Skeletal muscle satellite cell (primary cell): ENCODE measurements around the gene RAB43.
"Not testable (repeated sequence)": the region's sequence is repeated elsewhere in the genome, so short reads cannot be mapped to it uniquely, and the experiment has no call there.

Experiments used
- H3K27me3 ChIP-seq: 2 replicates; pipeline ENCODE4 v1.7.0; 2013; ENCODE audit warnings: low read length; ENCODE audit not compliant: control insufficient read depth, insufficient read depth
- H3K36me3 ChIP-seq: 2 replicates; pipeline ENCODE4 v1.7.0; 2013; ENCODE audit warnings: mild to moderate bottlenecking, control low read depth, low read length; ENCODE audit not compliant: insufficient read depth
- H3K4me1 ChIP-seq: 2 replicates; pipeline ENCODE4 v1.7.0; 2013; ENCODE audit warnings: low read length; ENCODE audit not compliant: control insufficient read depth, insufficient read depth
- H3K4me2 ChIP-seq: 2 replicates; pipeline ENCODE4 v1.7.0; 2013; ENCODE audit warnings: mild to moderate bottlenecking, low read length
- H3K4me3 ChIP-seq: 2 replicates; pipeline ENCODE4 v1.7.0; 2013; ENCODE audit warnings: low read length
- H3K9ac ChIP-seq: 2 replicates; pipeline ENCODE4 v1.7.0; 2013; ENCODE audit warnings: mild to moderate bottlenecking, low read depth, low read length, moderate library complexity
- H3K9me3 ChIP-seq: replicated peaks from 2 replicates; pipeline ENCODE4 v1.7.0; 2013; ENCODE audit warnings: mild to moderate bottlenecking, control low read depth, low read length

Gene RAB43

DNA sequence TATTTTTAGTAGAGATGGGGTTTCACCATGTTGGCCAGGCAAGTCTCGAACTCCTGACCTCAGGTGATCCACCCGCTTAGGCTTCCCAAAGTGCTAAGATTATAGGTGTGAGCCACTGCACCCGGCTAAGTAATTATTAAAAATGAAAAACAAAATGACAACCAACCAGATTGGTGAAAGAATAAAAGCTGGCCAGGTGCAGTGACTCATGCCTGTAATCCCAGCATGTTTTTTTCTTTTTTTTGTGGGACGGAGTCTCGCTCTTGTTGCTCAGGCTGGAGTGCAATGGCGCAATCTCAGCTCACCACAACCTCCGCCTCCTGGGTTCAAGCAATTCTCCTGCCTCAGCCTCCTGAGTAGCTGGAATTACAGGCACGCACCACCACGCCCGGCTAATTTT lies 14.7 kb upstream of the RAB43 start:
- not testable (repeated sequence) for H3K4me3 ChIP-seq, H3K9ac ChIP-seq, H3K27me3 ChIP-seq, H3K4me2 ChIP-seq, H3K9me3 ChIP-seq, H3K4me1 ChIP-seq
- H3K36me3 ChIP-seq, result peaks cover 44% of the 10 kb centered on the region

DNA sequence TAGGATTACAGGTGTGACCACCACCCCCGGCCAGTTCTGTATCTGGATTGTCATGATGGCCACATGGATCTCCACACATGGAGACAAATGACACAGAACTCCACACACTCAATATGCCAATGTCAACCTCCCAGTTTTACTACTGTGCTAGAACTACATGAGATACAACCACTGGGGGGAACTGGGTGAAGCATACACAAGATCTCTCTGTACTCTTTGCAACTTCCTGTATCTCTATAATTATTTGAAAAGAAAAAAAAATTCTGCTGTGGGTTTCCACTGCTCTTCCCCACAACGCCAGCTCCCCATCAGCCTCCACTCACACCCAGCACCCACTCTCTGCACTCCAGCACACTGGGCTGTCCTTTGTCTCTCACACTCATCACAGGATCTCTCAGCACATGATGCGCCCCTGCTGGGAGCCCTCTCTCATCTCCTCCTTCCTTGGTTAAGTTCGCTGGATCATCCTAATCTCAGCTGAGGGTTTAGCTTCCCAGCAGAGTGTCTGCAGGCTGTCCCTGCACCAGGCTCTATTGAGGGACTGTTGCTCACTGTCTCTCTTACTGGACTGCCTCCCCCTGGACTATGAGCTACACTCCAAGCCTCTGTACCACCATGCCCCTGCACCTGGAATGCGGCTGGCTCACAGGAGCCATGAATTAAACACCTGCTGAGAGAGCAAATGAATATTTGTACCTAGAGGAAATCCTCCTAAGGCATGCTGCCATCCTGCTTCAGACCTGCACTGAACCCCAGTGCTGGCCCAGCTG lies 10.7 kb upstream of the RAB43 start:
- Histone ChIP-seq H3K36me3 (peaks cover 62% of the 10 kb centered on the region), H3K4me1 (no peaks in the 10 kb centered on the region), H3K9ac (no peak overlapping the region), H3K4me2 (no peak overlapping the region), H3K9me3 (no peaks in the 10 kb centered on the region), H3K27me3 (no peaks in the 10 kb centered on the region), H3K4me3 (no peak overlapping the region)

DNA sequence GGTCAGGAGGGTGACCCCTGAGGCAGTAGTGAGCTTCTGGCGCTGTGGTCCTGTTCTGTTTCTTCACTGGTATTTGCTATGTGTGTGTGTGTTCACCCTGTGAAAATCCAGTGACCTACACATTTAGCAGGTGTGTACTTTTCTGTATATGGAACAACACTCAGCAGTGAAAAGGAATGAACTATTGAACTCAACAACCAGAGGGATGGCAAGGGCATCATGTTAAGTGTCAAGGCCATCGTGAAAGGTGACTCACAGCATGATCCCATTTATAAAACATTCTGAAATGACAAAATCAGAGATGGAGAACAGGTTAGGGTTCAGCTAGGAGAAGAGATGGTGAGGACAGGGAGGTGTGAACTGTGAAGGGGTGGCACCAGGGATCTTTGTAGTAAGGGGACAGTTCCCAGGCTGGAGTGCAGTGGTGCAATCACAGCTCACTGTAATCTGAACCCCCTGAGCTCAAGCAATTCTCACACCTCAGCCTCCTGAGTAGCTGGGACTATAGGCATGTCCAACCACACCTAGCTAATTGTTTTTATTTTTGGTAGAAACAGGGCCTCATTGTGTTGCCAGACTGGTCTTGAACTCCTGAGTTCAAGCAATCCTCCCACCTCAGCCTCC lies 10.0 kb upstream of the RAB43 start:
- H3K36me3 ChIP-seq, result peaks cover 59% of the 10 kb centered on the region
- H3K9ac ChIP-seq, result no peak overlapping the region
- H3K4me2 ChIP-seq, result no peak overlapping the region
- no peaks in the 10 kb centered on the region for H3K4me1 ChIP-seq
- H3K9me3 ChIP-seq, result no peaks in the 10 kb centered on the region
- H3K4me3 ChIP-seq, result no peak overlapping the region
- no peaks in the 10 kb centered on the region for H3K27me3 ChIP-seq

DNA sequence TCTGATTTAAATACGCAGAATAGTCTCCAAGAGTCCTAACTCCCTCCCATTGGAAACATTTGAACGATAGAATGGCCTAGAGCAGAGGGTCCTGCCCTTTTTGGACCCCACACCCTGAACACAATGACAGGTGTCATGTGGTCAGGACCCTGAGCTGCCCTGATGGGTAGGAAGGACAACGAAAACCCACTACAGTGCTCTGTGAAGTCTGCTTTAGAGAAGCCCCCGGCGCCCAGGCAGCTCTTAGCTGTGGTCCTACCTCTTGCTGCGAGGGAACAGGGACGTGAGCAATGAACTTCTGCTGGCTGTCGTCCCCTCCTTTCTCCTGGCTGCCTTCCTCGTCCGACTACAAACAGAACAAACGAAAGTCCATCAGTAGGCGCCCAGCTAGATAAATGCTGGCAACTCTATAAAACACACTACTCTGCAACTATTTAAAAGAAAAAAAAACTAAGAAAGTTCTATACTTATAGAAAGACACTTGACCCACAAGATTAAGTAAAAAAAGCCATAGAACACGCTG lies 8.7 kb upstream of the RAB43 start:
- Histone ChIP-seq H3K4me3 (no peak overlapping the region), H3K4me2 (no peak overlapping the region), H3K9me3 (no peaks in the 10 kb centered on the region), H3K9ac (no peak overlapping the region), H3K36me3 (peaks cover 59% of the 10 kb centered on the region), H3K27me3 (no peaks in the 10 kb centered on the region), H3K4me1 (no peaks in the 10 kb centered on the region)

DNA sequence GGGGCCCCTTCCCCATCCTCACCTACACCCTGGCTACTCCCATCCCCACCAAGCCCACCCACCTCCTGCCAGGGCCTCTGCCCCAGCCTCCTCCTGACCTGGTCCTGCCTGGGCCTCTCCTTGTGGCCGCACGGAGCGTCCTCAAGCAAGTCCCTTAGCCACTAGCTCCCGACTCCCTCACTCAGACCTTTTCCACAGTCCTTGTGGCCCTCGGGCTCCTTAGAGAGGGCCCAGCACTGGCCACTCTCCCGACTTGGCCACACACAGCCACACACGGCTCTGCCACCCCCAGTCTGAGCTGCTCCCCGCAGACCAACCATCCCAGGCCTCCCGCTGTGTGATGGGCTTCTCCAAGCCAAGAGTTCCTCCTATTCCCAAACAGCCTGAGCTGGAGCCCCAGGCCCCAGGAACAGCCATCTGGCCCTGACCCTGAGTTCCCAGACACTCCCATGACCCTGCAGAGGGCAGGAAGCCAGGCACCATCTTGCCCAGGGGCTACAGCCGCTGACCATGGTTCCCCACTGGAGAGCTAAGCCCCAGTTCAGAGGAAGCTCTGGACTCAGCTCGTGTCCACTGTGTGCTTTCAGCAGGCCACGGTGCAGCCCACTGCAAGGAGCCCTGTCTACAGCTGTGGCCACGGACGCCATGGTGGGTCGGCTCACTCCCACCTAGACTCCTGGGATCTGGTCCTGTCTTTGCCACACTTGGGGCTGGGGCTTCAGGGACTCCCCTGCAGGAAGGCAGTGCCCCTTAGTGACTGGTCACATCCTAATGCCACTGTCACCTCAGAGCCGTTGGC lies 7.0 kb upstream of the RAB43 start:
- Histone ChIP-seq H3K9ac (no peak overlapping the region), H3K27me3 (no peaks in the 10 kb centered on the region), H3K36me3 (peaks cover 43% of the 10 kb centered on the region), H3K4me3 (no peak overlapping the region), H3K9me3 (no peaks in the 10 kb centered on the region), H3K4me1 (peaks cover 2% of the 10 kb centered on the region), H3K4me2 (no peak overlapping the region)

DNA sequence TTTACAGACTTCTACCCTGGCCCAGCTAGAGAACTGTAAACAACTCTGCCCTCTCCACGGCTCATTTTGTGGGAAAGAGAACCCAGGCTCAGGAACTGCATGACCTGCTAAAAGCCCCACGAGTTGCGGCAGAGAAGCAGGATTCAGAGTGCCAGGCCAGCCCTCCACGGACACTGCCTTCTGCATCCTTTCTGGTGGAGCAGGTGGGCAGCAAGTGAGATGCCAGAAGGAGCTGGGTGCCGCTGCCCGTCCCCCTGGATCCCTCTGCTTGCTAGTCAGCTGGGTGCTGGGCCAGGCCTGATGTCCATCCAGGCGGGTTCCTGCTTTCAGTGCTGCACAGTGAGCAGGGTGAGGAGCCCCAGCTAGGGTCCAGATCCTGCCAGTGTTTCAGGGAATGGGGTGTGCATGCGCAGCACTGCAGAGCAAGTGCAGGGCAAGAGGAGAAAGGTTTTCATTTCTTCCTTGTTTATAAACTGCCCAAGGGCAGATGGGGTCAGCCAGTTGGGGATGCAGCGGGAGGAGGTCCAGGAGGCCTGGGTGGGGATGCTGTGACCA lies 5.2 kb upstream of the RAB43 start:
- Histone ChIP-seq H3K9ac (no peak overlapping the region), H3K4me1 (peaks cover 7% of the 10 kb centered on the region), H3K36me3 (peaks cover 33% of the 10 kb centered on the region)

DNA sequence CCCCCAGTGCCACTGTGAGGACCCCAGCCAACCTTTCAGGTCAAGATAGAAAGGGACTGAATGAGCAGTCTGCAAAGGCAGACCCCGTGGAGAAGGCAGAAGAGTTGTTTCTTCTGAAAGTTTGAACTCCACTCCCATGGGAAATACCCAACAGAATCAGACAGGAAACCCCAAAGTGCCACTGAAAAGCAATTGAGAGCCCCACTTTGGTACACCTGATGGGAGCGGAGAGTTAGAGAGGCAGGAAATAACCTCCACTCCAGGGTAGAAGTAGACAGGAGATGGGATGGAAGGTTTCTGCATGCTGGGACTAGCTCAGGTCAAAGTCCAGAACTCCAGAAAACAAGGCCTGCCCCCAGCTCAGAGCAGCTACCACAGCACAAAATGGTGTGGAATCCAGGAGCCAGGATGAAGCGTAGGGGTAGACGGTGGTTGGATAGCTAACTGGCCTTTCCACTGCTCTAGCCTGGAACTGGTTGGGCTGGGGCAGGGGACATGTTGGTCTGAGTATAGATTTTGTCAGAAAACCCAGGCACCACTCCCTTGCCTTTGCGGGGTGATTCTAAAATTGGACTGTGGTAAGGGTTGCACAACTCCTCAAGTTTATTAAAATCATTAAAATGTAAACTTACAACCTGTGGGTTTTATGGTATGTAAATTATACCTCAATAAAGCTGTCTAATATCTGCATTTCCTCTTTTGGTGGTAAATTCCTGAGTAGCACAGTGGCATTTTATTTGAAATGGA lies 1.9 kb upstream of the RAB43 start:
- H3K4me3 ChIP-seq, result no peak overlapping the region
- no peak overlapping the region for H3K9ac ChIP-seq
- H3K9me3 ChIP-seq, result no peaks in the 10 kb centered on the region
- H3K27me3 ChIP-seq, result no peaks in the 10 kb centered on the region
- H3K4me1 ChIP-seq, result peaks cover 21% of the 10 kb centered on the region
- peaks cover 5% of the 10 kb centered on the region for H3K36me3 ChIP-seq
- H3K4me2 ChIP-seq, result no peak overlapping the region

More for the DNA sequence above, 5.2 kb upstream of the RAB43 start:
- no peaks in the 10 kb centered on the region for H3K9me3 ChIP-seq
- H3K4me2 ChIP-seq, result no peak overlapping the region
- H3K4me3 ChIP-seq, result no peak overlapping the region
- no peaks in the 10 kb centered on the region for H3K27me3 ChIP-seq

DNA sequence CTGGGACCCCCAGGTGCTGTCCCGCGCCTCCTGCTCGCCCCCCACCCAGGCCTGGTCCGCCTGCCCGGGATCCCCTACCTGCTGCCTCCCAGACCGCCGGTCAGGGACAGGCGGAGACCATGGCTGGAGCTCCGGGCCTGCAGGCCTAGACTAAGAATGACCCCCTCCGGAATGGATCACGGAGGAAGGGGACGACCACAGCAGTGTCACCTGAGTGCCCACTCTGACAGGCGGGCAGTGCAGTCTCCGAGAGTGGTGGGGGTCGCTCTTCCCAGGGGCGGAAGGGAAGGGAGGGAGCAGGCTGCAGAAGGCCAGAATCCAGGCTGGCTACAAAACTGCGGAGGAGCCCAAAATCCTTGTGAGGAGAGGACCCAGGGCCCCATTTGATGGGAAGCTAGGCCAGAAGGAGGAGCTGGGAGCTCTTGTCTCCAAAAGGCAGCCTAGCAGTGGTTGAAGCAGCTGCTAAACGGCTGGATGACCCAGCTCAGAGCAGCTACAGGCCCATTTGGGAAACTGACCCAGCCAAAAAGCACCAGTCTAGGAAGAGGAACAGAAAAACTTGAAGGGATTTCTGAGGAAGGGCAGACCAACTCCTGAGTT lies 908 bp upstream of the RAB43 start:
- no peak overlapping the region for H3K4me2 ChIP-seq
- no peak overlapping the region for H3K4me3 ChIP-seq
- H3K4me1 ChIP-seq, result peaks cover 21% of the 10 kb centered on the region
- H3K27me3 ChIP-seq, result no peaks in the 10 kb centered on the region
- no peak overlapping the region for H3K9ac ChIP-seq
- peaks cover 8% of the 10 kb centered on the region for H3K36me3 ChIP-seq
- no peaks in the 10 kb centered on the region for H3K9me3 ChIP-seq

DNA sequence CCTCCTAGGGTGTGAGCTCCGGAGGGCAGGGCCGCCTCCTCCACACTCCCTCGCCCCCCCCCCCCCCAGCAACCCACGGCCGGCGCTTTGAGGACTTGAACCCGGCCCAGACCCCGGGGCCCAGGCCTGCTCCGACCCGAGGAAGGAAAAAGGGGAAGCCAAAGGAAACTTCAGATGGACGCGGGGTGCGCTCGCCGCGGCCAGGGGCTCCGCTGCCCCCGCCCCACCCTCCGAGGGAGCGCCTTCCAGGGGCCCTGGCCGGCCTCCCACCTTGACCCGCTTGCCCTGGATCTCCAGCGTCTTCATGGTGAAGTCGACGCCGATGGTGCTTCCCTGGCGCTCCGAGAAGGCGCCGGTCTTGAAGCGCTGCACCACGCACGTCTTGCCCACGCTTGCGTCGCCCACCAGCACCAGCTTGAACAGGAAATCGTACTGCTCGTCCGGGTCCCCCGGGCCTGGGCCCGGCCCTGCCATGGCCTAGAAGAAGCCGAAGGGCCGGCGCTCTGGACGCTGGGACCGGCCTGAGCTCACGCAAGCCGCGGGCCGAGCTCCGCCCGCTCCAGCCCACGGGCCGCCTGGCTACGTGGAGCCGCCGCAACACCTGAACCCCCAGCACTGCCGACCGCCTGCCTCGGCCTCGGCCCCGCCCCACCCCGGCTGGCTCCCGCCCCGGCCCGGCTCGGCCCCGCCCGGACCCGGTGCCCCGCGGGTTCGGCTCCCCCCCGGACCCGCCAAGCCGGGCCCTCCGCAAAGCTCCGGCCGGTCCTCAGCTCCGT lies 400 bp downstream of the RAB43 start:
- peaks cover 11% of the 10 kb centered on the region for H3K36me3 ChIP-seq
- peak overlapping the region; percentile 91 for H3K9ac ChIP-seq
- H3K9me3 ChIP-seq, result no peaks in the 10 kb centered on the region
- H3K4me3 ChIP-seq, result peak overlapping the region; percentile 71
- H3K27me3 ChIP-seq, result no peaks in the 10 kb centered on the region
- H3K4me2 ChIP-seq, result peak overlapping the region; percentile 83
- peaks cover 27% of the 10 kb centered on the region for H3K4me1 ChIP-seq
